HepG2 (cell line): ENCODE measurements around the gene CHN2. TPM values are rescaled to one million over a fixed set of nuclear protein-coding genes. Genes with fewer than 3 reads are reported as not detected.

Experiments used
- ATAC-seq: fragments of 200-7000 bp; cut with Tn5 transposase; 3 replicates; pipeline ENCODE4 v1.9.1; 2020; ENCODE audit warnings: mild to moderate bottlenecking, moderate library complexity
- BruUV-seq: library from RNA; stranded (reverse); fragments of 400-500 nt; replicated peaks from 2 replicates; lab custom pipeline; 2021; lab: Mats Ljungman, UMichigan
- CTCF ChIA-PET: fragments of 300-600 bp; formaldehyde crosslinking; extraction: SDS; loops from one replicate; lab custom pipeline; 2021; ENCODE audit warnings: low total read pairs, inconsistent platforms, low intra/inter-chr PET ratio; lab: Yijun Ruan, JAX
- POLR2A ChIA-PET: fragments of 350-600 bp; sonication (Branson Sonifier 250); formaldehyde crosslinking; loops from one replicate; lab custom pipeline; 2020; ENCODE audit warnings: antibody characterized with exemption, inconsistent platforms; lab: Yijun Ruan, JAX
- DNase-seq: peaks from one replicate; pipeline ENCODE4 v3.0.0-alpha.2; 2015; ENCODE audit warnings: low spot score
- FAIRE-seq: peaks from 3 replicates; lab custom pipeline; 2011; peaks lifted over from hg19 to GRCh38; lab: Jason Lieb, UNC
- H2AFZ ChIP-seq: one replicate; pipeline ENCODE4 v1.6.1; 2011; ENCODE audit warnings: low read length, inconsistent platforms
- H3K27ac ChIP-seq: fragments of 300-600 bp; 3 replicates; pipeline ENCODE4 v1.8.0; 2011; ENCODE audit warnings: mixed run types, mild to moderate bottlenecking, mixed read lengths, low read length, inconsistent platforms; ENCODE audit not compliant: insufficient read depth; ENCODE audit errors: extremely low read length
- H3K27me3 ChIP-seq, 2 experiments: fragments of 200-600 bp in 1 of 2; 2 replicates in 1 of 2; 3 replicates in 1 of 2; pipeline versions ENCODE4 v1.6.0 to v1.8.0; 2011; ENCODE audit warnings: low read length in 2 of 2, mild to moderate bottlenecking in 2 of 2, moderate library complexity in 2 of 2, inconsistent platforms in 1 of 2; ENCODE audit not compliant: insufficient read depth in 2 of 2, control insufficient read depth in 1 of 2
- H3K36me3 ChIP-seq, 2 experiments: fragments of 200-600 bp in 1 of 2; replicated peaks in 1 of 2; 2 replicates in 1 of 2; 3 replicates in 1 of 2; pipeline versions ENCODE4 v1.5.1 to v1.8.0; 2011; ENCODE audit warnings: low read length in 2 of 2, inconsistent platforms in 1 of 2; ENCODE audit not compliant: insufficient read depth in 2 of 2, control insufficient read depth in 1 of 2
- H3K4me1 ChIP-seq: 2 replicates; pipeline ENCODE4 v1.5.1; 2012; ENCODE audit warnings: low read length, inconsistent platforms; ENCODE audit not compliant: insufficient read depth
- H3K4me2 ChIP-seq: 2 replicates; pipeline ENCODE4 v1.6.0; 2011; ENCODE audit warnings: low read depth, low read length, inconsistent platforms
- H3K4me3 ChIP-seq, 3 experiments: fragments of 200-600 bp in 1 of 3; sonication (generic), shearing (Covaris generic) in 1 of 3; replicated peaks in 1 of 3; 2 replicates each; pipeline ENCODE4 v1.5.1; 2011 to 2016; ENCODE audit warnings: low read length in 3 of 3, inconsistent platforms in 2 of 3, low read depth in 2 of 3, mild to moderate bottlenecking in 2 of 3, control low read depth in 1 of 3, mixed read lengths in 1 of 3; ENCODE audit not compliant: insufficient read depth in 1 of 3
- H3K79me2 ChIP-seq: one replicate; pipeline ENCODE4 v1.6.1; 2011; ENCODE audit warnings: low read length, inconsistent platforms; ENCODE audit not compliant: insufficient read depth
- H3K9ac ChIP-seq: 2 replicates; pipeline ENCODE4 v1.6.0; 2011; ENCODE audit warnings: mild to moderate bottlenecking, low read depth, low read length, inconsistent platforms; ENCODE audit not compliant: insufficient read depth
- H3K9me3 ChIP-seq: 2 replicates; pipeline ENCODE4 v1.5.1; 2012; ENCODE audit warnings: mild to moderate bottlenecking, low read length
- H4K20me1 ChIP-seq: 2 replicates; pipeline ENCODE4 v1.6.0; 2011; ENCODE audit warnings: inconsistent platforms, mild to moderate bottlenecking, low read length, moderate library complexity; ENCODE audit not compliant: insufficient read depth
- ATM ChIP-seq: fragments of 450-650 bp; IDR thresholded peaks from 2 replicates; pipeline ENCODE4 v1.7.1; 2017; ENCODE audit warnings: mild to moderate bottlenecking, borderline replicate concordance
- KDM2A ChIP-seq: sonication (generic); formaldehyde crosslinking; IDR thresholded peaks from 2 replicates; pipeline ENCODE4 v1.4.0; 2020; ENCODE audit warnings: low read depth, missing genetic modification reagents, borderline replicate concordance
- PHF21A ChIP-seq: sonication (generic); formaldehyde crosslinking; IDR thresholded peaks from 2 replicates; pipeline ENCODE4 v1.5.0; 2020; ENCODE audit warnings: mild to moderate bottlenecking, missing genetic modification reagents
- TBX3 ChIP-seq: fragments of 450-650 bp; IDR thresholded peaks from 2 replicates; pipeline ENCODE4 v1.6.1; 2017; ENCODE audit warnings: antibody characterized with exemption, mild to moderate bottlenecking, inconsistent platforms, borderline replicate concordance
- TEAD3 ChIP-seq: optimal IDR thresholded peaks from 2 replicates; pipeline ENCODE3; 2016; ENCODE audit warnings: borderline replicate concordance
- ZNF564 ChIP-seq: sonication (generic); formaldehyde crosslinking; IDR thresholded peaks from 2 replicates; pipeline ENCODE4 v1.8.1; 2023; ENCODE audit warnings: mild to moderate bottlenecking, missing genetic modification reagents
- ZNF572 ChIP-seq: sonication (generic); formaldehyde crosslinking; IDR thresholded peaks from 2 replicates; pipeline ENCODE4 v1.5.1; 2020; ENCODE audit warnings: mild to moderate bottlenecking, missing genetic modification reagents
- ZNF629 ChIP-seq: sonication (generic); formaldehyde crosslinking; conservative IDR thresholded peaks from 2 replicates; pipeline ENCODE4 v1.5.0; 2020; ENCODE audit warnings: missing genetic modification reagents
- WGBS: methylation state at CpG from one replicate; pipeline ENCODE4 v1.1.6; 2017; ENCODE audit warnings: low lambda C conversion rate; 5-methylcytosine and 5-hydroxymethylcytosine counted together
- in situ Hi-C: cut with HindIII; loops from 2 replicates; pipeline ENCODE4 v1.10.0; 2017; ENCODE audit warnings: low pct_unique_long_range_greater_than_20kb; ENCODE audit not compliant: extremely low pct_ligation_motif_present
- intact Hi-C: fragments of 100-400 bp; cut with micrococcal nuclease; formaldehyde crosslinking; loops from one replicate; pipeline ENCODE4 v1.10.0; 2022; ENCODE audit not compliant: unreplicated experiment
- polyA plus RNA-seq, 8 experiments: library from polyadenylated mRNA; depleted of rRNA in 3 of 8; stranded (reverse) in 7 of 8; unstranded in 1 of 8; fragments of >200 nt; fragmentation: Illumina TruSeq in 4 of 8; extraction: Trizol in 4 of 8; gene quantifications; 2 replicates each; pipeline versions ENCODE4 v1.2.1 to v1.2.3, GENCODE V29; 2011 to 2016; ENCODE audit warnings: low read depth in 4 of 8, missing spikeins in 1 of 8, mixed read lengths in 1 of 8; ENCODE audit not compliant: insufficient read depth in 1 of 8
- total RNA-seq, 5 experiments: library from RNA; depleted of rRNA; stranded (reverse); fragments of >200 nt; fragmentation: Illumina TruSeq; extraction: Trizol; gene quantifications; 2 replicates each; pipeline ENCODE4 v1.2.3, GENCODE V29; 2016; ENCODE audit warnings: low read depth in 1 of 5
- TF ChIP-seq, protein P1 (sequence below): sonication (generic); formaldehyde crosslinking; IDR thresholded peaks from 2 replicates; pipeline ENCODE4 v1.4.0; 2020; ENCODE audit warnings: low read depth, mild to moderate bottlenecking, missing genetic modification reagents
- TF ChIP-seq, protein P2 (sequence below): sonication (generic); formaldehyde crosslinking; IDR thresholded peaks from 2 replicates; pipeline ENCODE4 v1.4.0; 2020; ENCODE audit warnings: missing genetic modification reagents
- TF ChIP-seq, protein P3 (sequence below): sonication (generic); formaldehyde crosslinking; IDR thresholded peaks from 2 replicates; pipeline ENCODE4 v1.5.0; 2020; ENCODE audit warnings: missing genetic modification reagents
- TF ChIP-seq, protein P4 (sequence below): fragments of 450-650 bp; IDR thresholded peaks from 2 replicates; pipeline ENCODE4 v1.6.1; 2016

CHN2 gene
- total and polyA plus RNA-seq, 2 of the 13 experiments (the other 11 are each of a cell fraction or from before 2014, with no cell fraction given), result 23.5 to 30.5 TPM

DNA sequence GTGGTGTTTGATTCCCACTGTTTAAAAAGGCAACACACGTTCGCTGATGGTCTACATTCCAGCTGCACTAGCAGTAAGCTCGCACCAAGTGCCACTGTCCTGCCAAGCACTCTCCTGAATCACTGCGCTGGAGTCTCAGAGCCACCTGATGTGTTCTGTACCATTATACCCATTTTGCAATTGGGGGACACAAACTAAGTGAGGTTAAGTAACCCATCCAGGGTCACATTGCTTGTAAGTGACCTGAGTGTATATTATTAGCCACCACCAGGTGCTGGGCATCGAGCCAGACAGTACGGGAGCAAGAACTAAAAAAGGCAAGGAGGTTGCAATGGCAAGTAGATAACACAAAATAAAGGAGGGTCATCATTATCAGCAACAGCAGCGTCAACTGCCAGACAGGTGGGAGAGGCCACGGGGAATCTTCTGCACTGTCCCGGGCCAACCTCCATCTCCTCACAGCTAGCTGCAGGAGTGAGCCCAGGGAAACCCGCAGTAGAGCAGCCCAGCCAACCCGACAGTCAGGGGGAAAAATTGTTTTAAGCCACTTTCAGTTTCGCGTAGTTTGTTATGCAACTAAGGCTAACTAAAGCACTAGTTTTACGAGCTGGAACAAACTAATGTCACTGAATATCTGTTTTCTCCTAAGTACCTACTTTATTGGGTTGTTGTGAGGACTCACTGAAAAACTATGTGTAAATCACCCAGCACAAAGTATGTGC, 47.5 kb upstream of the CHN2 start:
- H3K4me1 ChIP-seq, result peaks cover 57% of the 10 kb centered on the region
- H2AFZ ChIP-seq, result no peak overlapping the region
- peak overlapping the region; percentile 68 for H3K27ac ChIP-seq
- in situ Hi-C loops (no loop called here), intact Hi-C loops (no loop called here)
- TSS peak; percentile 82 for BruUV-seq
- FAIRE-seq, result peak; percentile 53
- H3K4me2 ChIP-seq, result peak overlapping the region; percentile 95
- no peak overlapping the region; the same call in 1 of the 2 replicates for H3K9ac ChIP-seq
- H3K9me3 ChIP-seq, result no peaks in the 10 kb centered on the region
- CTCF ChIA-PET, result no interaction called here
- ATAC-seq, result peak; percentile 72
- no peaks in the 10 kb centered on the region for H3K36me3 ChIP-seq
- no peaks in the 10 kb centered on the region; a peak in 1 of 5 replicates for H3K27me3 ChIP-seq
- peak; percentile 60 for DNase-seq
- peaks cover 22% of the 10 kb centered on the region for H3K79me2 ChIP-seq
- H4K20me1 ChIP-seq, result no peaks in the 10 kb centered on the region
- peak overlapping the region; percentile 75 to 85 (median 78); a peak in 5 of 6 replicates for H3K4me3 ChIP-seq
- POLR2A ChIA-PET, result interaction anchor here (0.6 to 3.0 kb wide), 9 partner anchors 10 to 264 kb away, joined by 3 to 21 read pairs (median 4); no protein-coding TSS in a partner anchor
- 21% methylated on average over 13 of the region's 14 CpGs for WGBS
- 0 out of 2 replicates have a peak, but pooled peaks have one; percentile 4 for TF ChIP-seq PHF21A (CRISPR knock-in tag)
- TF ChIP-seq, protein P1, sequence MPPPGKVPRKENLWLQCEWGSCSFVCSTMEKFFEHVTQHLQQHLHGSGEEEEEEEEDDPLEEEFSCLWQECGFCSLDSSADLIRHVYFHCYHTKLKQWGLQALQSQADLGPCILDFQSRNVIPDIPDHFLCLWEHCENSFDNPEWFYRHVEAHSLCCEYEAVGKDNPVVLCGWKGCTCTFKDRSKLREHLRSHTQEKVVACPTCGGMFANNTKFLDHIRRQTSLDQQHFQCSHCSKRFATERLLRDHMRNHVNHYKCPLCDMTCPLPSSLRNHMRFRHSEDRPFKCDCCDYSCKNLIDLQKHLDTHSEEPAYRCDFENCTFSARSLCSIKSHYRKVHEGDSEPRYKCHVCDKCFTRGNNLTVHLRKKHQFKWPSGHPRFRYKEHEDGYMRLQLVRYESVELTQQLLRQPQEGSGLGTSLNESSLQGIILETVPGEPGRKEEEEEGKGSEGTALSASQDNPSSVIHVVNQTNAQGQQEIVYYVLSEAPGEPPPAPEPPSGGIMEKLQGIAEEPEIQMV, result no peak
- TF ChIP-seq, protein P2, sequence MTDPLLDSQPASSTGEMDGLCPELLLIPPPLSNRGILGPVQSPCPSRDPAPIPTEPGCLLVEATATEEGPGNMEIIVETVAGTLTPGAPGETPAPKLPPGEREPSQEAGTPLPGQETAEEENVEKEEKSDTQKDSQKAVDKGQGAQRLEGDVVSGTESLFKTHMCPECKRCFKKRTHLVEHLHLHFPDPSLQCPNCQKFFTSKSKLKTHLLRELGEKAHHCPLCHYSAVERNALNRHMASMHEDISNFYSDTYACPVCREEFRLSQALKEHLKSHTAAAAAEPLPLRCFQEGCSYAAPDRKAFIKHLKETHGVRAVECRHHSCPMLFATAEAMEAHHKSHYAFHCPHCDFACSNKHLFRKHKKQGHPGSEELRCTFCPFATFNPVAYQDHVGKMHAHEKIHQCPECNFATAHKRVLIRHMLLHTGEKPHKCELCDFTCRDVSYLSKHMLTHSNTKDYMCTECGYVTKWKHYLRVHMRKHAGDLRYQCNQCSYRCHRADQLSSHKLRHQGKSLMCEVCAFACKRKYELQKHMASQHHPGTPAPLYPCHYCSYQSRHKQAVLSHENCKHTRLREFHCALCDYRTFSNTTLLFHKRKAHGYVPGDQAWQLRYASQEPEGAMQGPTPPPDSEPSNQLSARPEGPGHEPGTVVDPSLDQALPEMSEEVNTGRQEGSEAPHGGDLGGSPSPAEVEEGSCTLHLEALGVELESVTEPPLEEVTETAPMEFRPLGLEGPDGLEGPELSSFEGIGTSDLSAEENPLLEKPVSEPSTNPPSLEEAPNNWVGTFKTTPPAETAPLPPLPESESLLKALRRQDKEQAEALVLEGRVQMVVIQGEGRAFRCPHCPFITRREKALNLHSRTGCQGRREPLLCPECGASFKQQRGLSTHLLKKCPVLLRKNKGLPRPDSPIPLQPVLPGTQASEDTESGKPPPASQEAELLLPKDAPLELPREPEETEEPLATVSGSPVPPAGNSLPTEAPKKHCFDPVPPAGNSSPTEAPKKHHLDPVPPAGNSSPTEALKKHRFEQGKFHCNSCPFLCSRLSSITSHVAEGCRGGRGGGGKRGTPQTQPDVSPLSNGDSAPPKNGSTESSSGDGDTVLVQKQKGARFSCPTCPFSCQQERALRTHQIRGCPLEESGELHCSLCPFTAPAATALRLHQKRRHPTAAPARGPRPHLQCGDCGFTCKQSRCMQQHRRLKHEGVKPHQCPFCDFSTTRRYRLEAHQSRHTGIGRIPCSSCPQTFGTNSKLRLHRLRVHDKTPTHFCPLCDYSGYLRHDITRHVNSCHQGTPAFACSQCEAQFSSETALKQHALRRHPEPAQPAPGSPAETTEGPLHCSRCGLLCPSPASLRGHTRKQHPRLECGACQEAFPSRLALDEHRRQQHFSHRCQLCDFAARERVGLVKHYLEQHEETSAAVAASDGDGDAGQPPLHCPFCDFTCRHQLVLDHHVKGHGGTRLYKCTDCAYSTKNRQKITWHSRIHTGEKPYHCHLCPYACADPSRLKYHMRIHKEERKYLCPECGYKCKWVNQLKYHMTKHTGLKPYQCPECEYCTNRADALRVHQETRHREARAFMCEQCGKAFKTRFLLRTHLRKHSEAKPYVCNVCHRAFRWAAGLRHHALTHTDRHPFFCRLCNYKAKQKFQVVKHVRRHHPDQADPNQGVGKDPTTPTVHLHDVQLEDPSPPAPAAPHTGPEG, result 0 out of 2 replicates have a peak, but pooled peaks have one; percentile 5
- TF ChIP-seq ZNF564 (CRISPR knock-in tag), result 0 out of 2 replicates have a peak, but pooled peaks have one; percentile 37
- TF ChIP-seq ATM, result no peak
- TF ChIP-seq, protein P3, sequence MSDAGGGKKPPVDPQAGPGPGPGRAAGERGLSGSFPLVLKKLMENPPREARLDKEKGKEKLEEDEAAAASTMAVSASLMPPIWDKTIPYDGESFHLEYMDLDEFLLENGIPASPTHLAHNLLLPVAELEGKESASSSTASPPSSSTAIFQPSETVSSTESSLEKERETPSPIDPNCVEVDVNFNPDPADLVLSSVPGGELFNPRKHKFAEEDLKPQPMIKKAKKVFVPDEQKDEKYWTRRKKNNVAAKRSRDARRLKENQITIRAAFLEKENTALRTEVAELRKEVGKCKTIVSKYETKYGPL, result no peak
- peak; percentile 69 for TF ChIP-seq TEAD3
- peak; percentile 49; the same call in 1 of the 2 replicates for TF ChIP-seq ZNF629
- no peak for TF ChIP-seq TBX3
- TF ChIP-seq, protein P4, sequence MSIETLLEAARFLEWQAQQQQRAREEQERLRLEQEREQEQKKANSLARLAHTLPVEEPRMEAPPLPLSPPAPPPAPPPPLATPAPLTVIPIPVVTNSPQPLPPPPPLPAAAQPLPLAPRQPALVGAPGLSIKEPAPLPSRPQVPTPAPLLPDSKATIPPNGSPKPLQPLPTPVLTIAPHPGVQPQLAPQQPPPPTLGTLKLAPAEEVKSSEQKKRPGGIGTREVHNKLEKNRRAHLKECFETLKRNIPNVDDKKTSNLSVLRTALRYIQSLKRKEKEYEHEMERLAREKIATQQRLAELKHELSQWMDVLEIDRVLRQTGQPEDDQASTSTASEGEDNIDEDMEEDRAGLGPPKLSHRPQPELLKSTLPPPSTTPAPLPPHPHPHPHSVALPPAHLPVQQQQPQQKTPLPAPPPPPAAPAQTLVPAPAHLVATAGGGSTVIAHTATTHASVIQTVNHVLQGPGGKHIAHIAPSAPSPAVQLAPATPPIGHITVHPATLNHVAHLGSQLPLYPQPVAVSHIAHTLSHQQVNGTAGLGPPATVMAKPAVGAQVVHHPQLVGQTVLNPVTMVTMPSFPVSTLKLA, result no peak
- TF ChIP-seq ZNF572, result no peak
- TF ChIP-seq KDM2A (CRISPR knock-in tag), result peak; percentile 5; the same call in 1 of the 2 replicates
